ENCODE measurements around the gene SULT6B1. TPM values are rescaled to one million over a fixed set of nuclear protein-coding genes. Genes with fewer than 3 reads are reported as not detected.

The SULT6B1 gene
- total and polyA plus RNA-seq, 2 donors (not counting 3 experiments of a cell fraction or from before 2014, with no cell fraction given), result not detected

- ChIA-PET CTCF (interaction anchor here (1.4 kb wide), 1 partner anchor 17 kb away, joined by 3 read pairs; no protein-coding TSS in a partner anchor), POLR2A (no interaction called here)
- Histone ChIP-seq H3K27me3 (ENCODE audit: control insufficient read depth in 2 of 2, insufficient read depth in 2 of 2, low read length in 2 of 2) (no peaks in the 10 kb centered on the region), H4K20me1 (replicated peaks; ENCODE audit: control insufficient read depth, extremely low read depth, insufficient read depth, low read length) (no peaks in the 10 kb centered on the region), H3K9ac (replicated peaks; ENCODE audit: extremely low read depth, insufficient read depth, low read length) (no peak overlapping the region), H2AFZ (ENCODE audit: low read depth, low read length) (no peak overlapping the region), H3K9me1 (replicated peaks; ENCODE audit: control insufficient read depth, extremely low read depth, insufficient read depth, low read length) (no peaks in the 10 kb centered on the region), H3K4me1 (ENCODE audit: control insufficient read depth, extremely low read depth, insufficient read depth, low read length) (peaks cover 17% of the 10 kb centered on the region), H3K4me2 (ENCODE audit: insufficient read depth, low read length) (no peak overlapping the region), H3K4me3 (replicated peaks in 1 of 3; ENCODE audit: insufficient read depth in 1 of 3, low read depth in 1 of 3, low read length in 3 of 3) (no peak overlapping the region), H3K9me3 (replicated peaks; ENCODE audit: control insufficient read depth, insufficient read depth, low read length) (no peaks in the 10 kb centered on the region), H3K79me2 (ENCODE audit: control insufficient read depth, insufficient read depth, low read length) (peaks cover 6% of the 10 kb centered on the region), H3K27ac (ENCODE audit: insufficient read depth, low read depth, low read length) (no peak overlapping the region), H3K36me3 (ENCODE audit: control insufficient read depth in 2 of 2, extremely low read depth in 1 of 2, insufficient read depth in 2 of 2, low read length in 2 of 2) (peaks cover 8 to 17% of the 10 kb centered on the region in 2 experiments)
- dilution Hi-C loops (cut with MboI; ENCODE audit: extremely low pct_ligation_motif_present, low sequenced_read_pairs) (no loop called here), intact Hi-C loops (cut with micrococcal nuclease) (no loop called here)
- FAIRE-seq (no peak), DNase-seq (ENCODE audit: low read depth, low spot score) (no peak)
- TF ChIP-seq POLR2A (IDR thresholded peaks at IDR 0.05; ENCODE audit: low read depth, low read length) (no peak), EZH2 (IDR thresholded peaks at IDR 0.05; ENCODE audit: borderline replicate concordance, low read depth, low read length, severe bottlenecking) (no peak), GATA2 (IDR thresholded peaks at IDR 0.05; ENCODE audit: insufficient read depth, insufficient read length, low read depth, low read length) (no peak), JUN (IDR thresholded peaks at IDR 0.05; ENCODE audit: borderline replicate concordance, insufficient read depth, insufficient read length, low read depth) (no peak), MYC (IDR thresholded peaks at IDR 0.05; ENCODE audit: low read depth, low read length) (no peak), CTCF (IDR thresholded peaks at IDR 0.05; ENCODE audit: extremely low read depth in 1 of 2, insufficient read depth in 1 of 2, low read depth in 1 of 2, low read length in 2 of 2) (no peak)
- BruUV-seq (replicated peaks), result no TSS peak
Observed at GRCh38 chr2:37146062-37146461, 42.4 kb downstream of the SULT6B1 start.

- H3K79me2 ChIP-seq (ENCODE audit: control insufficient read depth, insufficient read depth, low read length), result peaks cover 2% of the 10 kb centered on the region
- no peaks in the 10 kb centered on the region for H3K9me1 ChIP-seq (replicated peaks; ENCODE audit: control insufficient read depth, extremely low read depth, insufficient read depth, low read length)
- intact Hi-C loops (cut with micrococcal nuclease), result no loop called here
- H3K4me1 ChIP-seq (ENCODE audit: control insufficient read depth, extremely low read depth, insufficient read depth, low read length), result no peaks in the 10 kb centered on the region
- H3K4me3 ChIP-seq (replicated peaks in 1 of 3; ENCODE audit: insufficient read depth in 1 of 3, low read depth in 1 of 3, low read length in 3 of 3), result no peak overlapping the region
- ChIA-PET POLR2A (no interaction called here), CTCF (no interaction called here)
- H3K4me2 ChIP-seq (ENCODE audit: insufficient read depth, low read length), result no peak overlapping the region
- peaks cover 9 to 24% of the 10 kb centered on the region in 2 experiments for H3K36me3 ChIP-seq (ENCODE audit: control insufficient read depth in 2 of 2, extremely low read depth in 1 of 2, insufficient read depth in 2 of 2, low read length in 2 of 2)
- H3K27ac ChIP-seq (ENCODE audit: insufficient read depth, low read depth, low read length), result no peak overlapping the region
- no peak for TF ChIP-seq FOS (IDR thresholded peaks at IDR 0.05; ENCODE audit: borderline replicate concordance, insufficient read depth, low read length)
- no peak for TF ChIP-seq GATA2 (IDR thresholded peaks at IDR 0.05; ENCODE audit: insufficient read depth, insufficient read length, low read depth, low read length)
- no peak for TF ChIP-seq EZH2 (IDR thresholded peaks at IDR 0.05; ENCODE audit: borderline replicate concordance, low read depth, low read length, severe bottlenecking)
- no peak for TF ChIP-seq POLR2AphosphoS5 (IDR thresholded peaks at IDR 0.05; ENCODE audit: insufficient read depth, low read depth, low read length)
- no peak for TF ChIP-seq POLR2A (IDR thresholded peaks at IDR 0.05; ENCODE audit: low read depth, low read length)
- TF ChIP-seq MYC (IDR thresholded peaks at IDR 0.05; ENCODE audit: low read depth, low read length), result no peak
- no peak for TF ChIP-seq CTCF (IDR thresholded peaks at IDR 0.05; ENCODE audit: extremely low read depth in 1 of 2, insufficient read depth in 1 of 2, low read depth in 1 of 2, low read length in 2 of 2)
- TF ChIP-seq MAX (IDR thresholded peaks at IDR 0.05; ENCODE audit: insufficient read depth, insufficient read length), result no peak
- TF ChIP-seq JUN (IDR thresholded peaks at IDR 0.05; ENCODE audit: borderline replicate concordance, insufficient read depth, insufficient read length, low read depth), result no peak
- no TSS peak for BruUV-seq (replicated peaks)
- no peak overlapping the region for H2AFZ ChIP-seq (ENCODE audit: low read depth, low read length)
- H4K20me1 ChIP-seq (replicated peaks; ENCODE audit: control insufficient read depth, extremely low read depth, insufficient read depth, low read length), result no peaks in the 10 kb centered on the region
- no peak for DNase-seq (ENCODE audit: low read depth, low spot score)
- no peak for FAIRE-seq
- no peak overlapping the region for H3K9ac ChIP-seq (replicated peaks; ENCODE audit: extremely low read depth, insufficient read depth, low read length)
- no peaks in the 10 kb centered on the region for H3K27me3 ChIP-seq (ENCODE audit: control insufficient read depth in 2 of 2, insufficient read depth in 2 of 2, low read length in 2 of 2)
- H3K9me3 ChIP-seq (replicated peaks; ENCODE audit: control insufficient read depth, insufficient read depth, low read length), result no peaks in the 10 kb centered on the region
- dilution Hi-C loops (cut with MboI; ENCODE audit: extremely low pct_ligation_motif_present, low sequenced_read_pairs), result no loop called here
Observed at GRCh38 chr2:37143974-37144373, 44.5 kb downstream of the SULT6B1 start.
